HCT116 (cell line): ENCODE results near the gene TUBA3C. TPM values are rescaled to one million over a fixed set of nuclear protein-coding genes. Genes with fewer than 3 reads are reported as not detected.
"Not testable (repeated sequence)": the region's sequence is repeated elsewhere in the genome, so short reads cannot be mapped to it uniquely, and the experiment has no call there.

Experiments
- ATAC-seq: fragments of 200-7000 bp; cut with Tn5 transposase; 2 replicates; pipeline ENCODE4 v1.9.1; 2020; ENCODE audit warnings: mild to moderate bottlenecking, moderate library complexity
- Bru-seq: library from RNA; stranded (reverse); fragments of 400-500 nt; gene quantifications from one replicate; lab custom pipeline; 2021; lab: Mats Ljungman, UMichigan
- BruChase-seq, 2 experiments: library from RNA; stranded (reverse); fragments of 400-500 nt; gene quantifications; one replicate each; lab custom pipeline; 2021; lab: Mats Ljungman, UMichigan
- BruUV-seq: library from RNA; stranded (reverse); fragments of 400-500 nt; replicated peaks from 2 replicates; lab custom pipeline; 2021; lab: Mats Ljungman, UMichigan
- CTCF ChIA-PET: fragments of 300-600 bp; sonication (Branson Sonifier 250); formaldehyde crosslinking; loops from one replicate; lab custom pipeline; 2021; ENCODE audit warnings: antibody characterized with exemption; lab: Charles Lee
- POLR2A ChIA-PET: fragments of 300-600, 350-600 bp; sonication (Branson Sonifier 250); formaldehyde crosslinking; loops from one replicate; lab custom pipeline; 2021; ENCODE audit warnings: antibody characterized with exemption; lab: Charles Lee
- RAD21 ChIA-PET, 2 experiments: fragments of 300-600 bp; sonication (Branson Sonifier 250); formaldehyde crosslinking; loops; one replicate each; lab custom pipeline; 2023; ENCODE audit warnings: low total read pairs in 2 of 2; ENCODE audit not compliant: uncharacterized antibody in 2 of 2, unreplicated experiment in 2 of 2, low non-redundant PET in 1 of 2; lab: Charles Lee
- DNase-seq: peaks from one replicate; pipeline ENCODE4 v3.0.0-alpha.2; 2010; ENCODE audit warnings: low read depth, low spot score
- H2AFZ ChIP-seq: fragments of 200-600 bp; shearing (Covaris generic), sonication (generic); 2 replicates; pipeline ENCODE4 v1.6.1; 2017; ENCODE audit warnings: low read depth, mixed run types, mixed read lengths, antibody characterized with exemption, low read length; ENCODE audit not compliant: poor library complexity, severe bottlenecking
- H3K27ac ChIP-seq: 2 replicates; pipeline ENCODE4 v1.5.1; 2012; ENCODE audit warnings: low read depth, low read length
- H3K27me3 ChIP-seq: fragments of 200-600 bp; sonication (generic); 2 replicates; pipeline ENCODE4 v1.6.1; 2016; ENCODE audit warnings: mixed run types, low read length, mixed read lengths; ENCODE audit not compliant: insufficient read depth
- H3K36me3 ChIP-seq, 2 experiments: fragments of 200-500 bp in 1 of 2; fragments of 200-600 bp in 1 of 2; sonication (Bioruptor generic) in 1 of 2; sonication (generic) in 1 of 2; 2 replicates each; pipeline versions ENCODE4 v1.5.1 to v1.6.1; 2014 to 2016; ENCODE audit warnings: low read length in 2 of 2, inconsistent platforms in 1 of 2, mixed read lengths in 1 of 2, mixed run types in 1 of 2; ENCODE audit not compliant: insufficient read depth in 2 of 2, control insufficient read depth in 1 of 2
- H3K4me1 ChIP-seq, 2 experiments: fragments of 200-600 bp in 1 of 2; sonication (generic) in 1 of 2; 2 replicates each; pipeline versions ENCODE4 v1.5.1 to v1.6.1; 2012 to 2017; ENCODE audit warnings: low read length in 2 of 2, inconsistent platforms in 1 of 2, mild to moderate bottlenecking in 1 of 2, mixed read lengths in 1 of 2, mixed run types in 1 of 2, moderate library complexity in 1 of 2; ENCODE audit not compliant: insufficient read depth in 2 of 2, control insufficient read depth in 1 of 2
- H3K4me2 ChIP-seq: fragments of 200-600 bp; sonication (generic); 2 replicates; pipeline ENCODE4 v1.6.1; 2017; ENCODE audit warnings: mixed run types, low read length, mixed read lengths
- H3K4me3 ChIP-seq, 2 experiments: fragments of 200-600 bp in 1 of 2; sonication (generic) in 1 of 2; replicated peaks in 1 of 2; 2 replicates each; pipeline ENCODE4 v1.5.1; 2011 to 2016; ENCODE audit warnings: low read length in 2 of 2, control low read depth in 1 of 2, low read depth in 1 of 2, mild to moderate bottlenecking in 1 of 2, mixed read lengths in 1 of 2, mixed run types in 1 of 2
- H3K79me2 ChIP-seq: fragments of 200-600 bp; sonication (generic); 2 replicates; pipeline ENCODE4 v1.6.1; 2017; ENCODE audit warnings: mild to moderate bottlenecking, mixed run types, low read length, moderate library complexity, mixed read lengths; ENCODE audit not compliant: insufficient read depth
- H3K9ac ChIP-seq: fragments of 200-600 bp; sonication (generic); 2 replicates; pipeline ENCODE4 v1.6.1; 2016; ENCODE audit warnings: low read length, mixed read lengths
- H3K9me2 ChIP-seq: fragments of 200-600 bp; sonication (generic), shearing (Covaris generic); 2 replicates; pipeline ENCODE4 v1.6.1; 2017; ENCODE audit warnings: mixed run types, mild to moderate bottlenecking, moderate library complexity; ENCODE audit not compliant: insufficient read depth
- H3K9me3 ChIP-seq, 2 experiments: fragments of 200-500 bp in 1 of 2; fragments of 200-600 bp in 1 of 2; sonication (Bioruptor generic) in 1 of 2; sonication (generic) in 1 of 2; 2 replicates each; pipeline ENCODE4 v1.6.1; 2014 to 2017; ENCODE audit warnings: low read length in 2 of 2, mixed read lengths in 2 of 2, inconsistent platforms in 1 of 2, low read depth in 1 of 2, mild to moderate bottlenecking in 1 of 2, mixed run types in 1 of 2, moderate library complexity in 1 of 2; ENCODE audit not compliant: control insufficient read depth in 1 of 2, insufficient read depth in 1 of 2
- H4K20me1 ChIP-seq: fragments of 200-600 bp; sonication (generic), shearing (Covaris generic); 2 replicates; pipeline ENCODE4 v1.6.1; 2017; ENCODE audit warnings: mixed run types, mild to moderate bottlenecking, moderate library complexity; ENCODE audit not compliant: insufficient read depth
- SP1 ChIP-seq: IDR thresholded peaks from 2 replicates; pipeline ENCODE4 v1.6.1; 2012; ENCODE audit warnings: low read depth
- intact Hi-C: fragments of 100-400 bp; cut with micrococcal nuclease; formaldehyde crosslinking; loops from 2 replicates; pipeline ENCODE4 v1.10.0; 2022
- long read RNA-seq: library from polyadenylated mRNA; unstranded; transcript quantifications from one replicate; pipeline ENCODE4 v2.0.0, GENCODE V29; 2021; ENCODE audit not compliant: unreplicated experiment
- polyA plus RNA-seq: library from polyadenylated mRNA; unstranded; fragments of >200 nt; gene quantifications from 2 replicates; pipeline ENCODE4 v1.2.1, GENCODE V29; 2012; ENCODE audit warnings: missing spikeins
- total RNA-seq: library from RNA; stranded (reverse); gene quantifications from one replicate; pipeline ENCODE4 v1.2.1, GENCODE V29; 2021; ENCODE audit not compliant: unreplicated experiment

TUBA3C gene
- total RNA-seq: not detected
- not detected in 2 replicates for polyA plus RNA-seq
- not detected for Bru-seq, nascent RNA
- BruChase-seq, experiment 1, labeled RNA remaining after a 6-hour chase: not detected
- not detected for BruChase-seq, experiment 2, labeled RNA remaining after a 2-hour chase
- long read RNA-seq: 0 reads

DNA sequence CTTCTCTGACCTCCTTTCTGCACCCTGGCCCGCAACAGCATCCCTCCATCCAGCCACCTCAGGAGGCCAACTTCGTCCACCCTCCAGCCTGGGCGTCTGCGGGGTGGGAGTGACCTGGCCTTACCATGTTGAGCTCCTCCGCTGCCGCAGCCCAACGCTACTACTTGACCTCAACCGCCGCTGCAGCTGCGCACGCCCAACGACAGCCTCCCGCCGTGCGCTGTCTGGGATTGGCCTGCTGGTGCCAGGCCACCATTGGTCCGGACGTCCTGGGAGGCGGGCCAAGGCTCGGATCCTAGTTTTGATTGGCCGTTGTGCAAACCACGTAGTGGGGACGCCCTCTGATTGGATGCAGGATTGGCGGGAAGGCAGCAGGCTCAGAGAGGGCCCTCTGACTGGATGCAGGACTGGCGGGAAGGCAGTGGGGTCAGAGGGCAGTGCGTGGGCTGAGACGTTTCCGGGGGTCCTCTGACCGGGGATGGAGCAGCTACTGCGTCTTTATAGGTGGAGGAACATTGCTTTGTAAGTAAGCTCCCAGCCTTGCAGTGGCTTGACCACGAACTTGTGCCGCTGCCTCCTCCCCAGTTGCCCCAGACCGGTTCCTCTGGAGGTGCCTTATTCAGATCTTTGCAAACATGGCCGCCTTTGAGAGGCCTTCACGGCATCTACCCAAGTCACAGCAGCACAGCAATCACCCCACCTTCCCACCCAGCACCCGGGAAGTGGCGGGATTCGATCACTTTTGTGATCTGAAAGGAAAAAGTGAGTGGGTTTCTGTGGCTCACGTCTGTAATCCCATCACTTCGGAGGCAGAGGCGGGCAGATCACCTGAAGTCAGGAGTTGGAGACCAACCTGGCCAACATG is at the start of gene TUBA3C:
TUBA3C (minus strand) TSS at position 204 of the 865 bp plus-strand sequence; CDS start at position 127, 77 bp downstream.
- no peaks in the 10 kb centered on the region for H3K9me2 ChIP-seq
- no peak for TF ChIP-seq SP1
- H3K79me2 ChIP-seq: no peaks in the 10 kb centered on the region
- ChIA-PET CTCF (no interaction called here), RAD21 (no interaction called here), POLR2A (no interaction called here)
- intact Hi-C loops: no loop called here
- H3K4me3 ChIP-seq: no peak within 1 kb of the TSS
- no peaks in the 10 kb centered on the region for H3K36me3 ChIP-seq
- ATAC-seq: no peak
- no TSS peak for BruUV-seq
- H3K4me2 ChIP-seq: no peak within 1 kb of the TSS
- H3K9me3 ChIP-seq: no peaks in the 10 kb centered on the region; a peak in 2 of 4 replicates
- no peaks in the 10 kb centered on the region for H4K20me1 ChIP-seq
- H3K27ac ChIP-seq: no peak within 1 kb of the TSS
- no peaks in the 10 kb centered on the region for H3K27me3 ChIP-seq
- no peak for DNase-seq
- no peak within 1 kb of the TSS for H2AFZ ChIP-seq
- H3K4me1 ChIP-seq: no peaks in the 10 kb centered on the region
- no peak within 1 kb of the TSS for H3K9ac ChIP-seq

DNA sequence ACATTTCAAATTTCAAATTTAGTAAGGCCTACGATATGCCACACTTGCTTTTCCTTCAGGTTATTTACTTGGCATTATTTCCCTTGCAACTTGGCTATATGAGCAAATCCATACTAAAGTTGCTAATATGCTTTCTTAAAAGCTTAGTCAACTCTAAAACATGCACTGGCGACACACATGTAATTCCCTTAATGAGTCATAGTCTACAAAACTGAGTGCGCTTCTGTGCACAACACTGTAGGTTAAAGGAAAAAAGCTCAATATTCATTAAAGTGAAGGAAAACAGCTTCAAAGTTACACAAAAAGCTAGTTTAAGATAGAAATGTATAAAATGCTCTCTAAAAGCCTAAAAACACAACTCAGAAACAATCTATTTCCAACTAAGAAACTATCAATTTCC is 25.8 kb upstream of the TUBA3C start:
- H3K27me3 ChIP-seq, H3K9me3 ChIP-seq, H3K4me1 ChIP-seq, H3K4me2 ChIP-seq, H3K9ac ChIP-seq, ATAC-seq, H3K27ac ChIP-seq, BruUV-seq, H2AFZ ChIP-seq, RAD21 ChIA-PET, POLR2A ChIA-PET, H3K4me3 ChIP-seq, intact Hi-C loops, DNase-seq, H4K20me1 ChIP-seq, H3K9me2 ChIP-seq, CTCF ChIA-PET, H3K79me2 ChIP-seq, H3K36me3 ChIP-seq: not testable (repeated sequence)

DNA sequence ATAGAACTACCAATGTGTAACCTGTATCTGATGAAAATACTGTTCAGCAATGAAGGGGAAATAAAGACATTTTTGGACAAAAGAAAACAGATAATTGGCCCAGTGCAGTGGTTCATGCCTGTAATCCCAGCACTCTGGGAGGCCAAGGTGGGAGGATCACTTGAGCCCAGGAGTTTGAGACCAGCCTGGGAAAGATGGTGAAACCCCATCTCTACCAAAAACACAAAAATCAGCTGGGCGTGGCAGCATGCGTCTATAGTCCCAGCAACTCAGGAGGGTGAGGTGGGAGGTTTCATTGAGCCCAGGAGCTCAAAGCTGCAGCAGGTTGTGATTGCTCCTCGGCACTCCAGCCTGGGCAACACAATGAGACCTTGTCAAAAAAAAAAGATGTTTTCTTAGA is 11.0 kb upstream of the TUBA3C start:
- H3K9ac ChIP-seq, BruUV-seq, H3K27ac ChIP-seq, H3K27me3 ChIP-seq, H3K79me2 ChIP-seq, DNase-seq, H3K36me3 ChIP-seq, H3K4me3 ChIP-seq, H3K9me3 ChIP-seq, RAD21 ChIA-PET, H3K4me1 ChIP-seq, H2AFZ ChIP-seq, H3K4me2 ChIP-seq, POLR2A ChIA-PET, ATAC-seq, H3K9me2 ChIP-seq, intact Hi-C loops, CTCF ChIA-PET, H4K20me1 ChIP-seq: not testable (repeated sequence)

DNA sequence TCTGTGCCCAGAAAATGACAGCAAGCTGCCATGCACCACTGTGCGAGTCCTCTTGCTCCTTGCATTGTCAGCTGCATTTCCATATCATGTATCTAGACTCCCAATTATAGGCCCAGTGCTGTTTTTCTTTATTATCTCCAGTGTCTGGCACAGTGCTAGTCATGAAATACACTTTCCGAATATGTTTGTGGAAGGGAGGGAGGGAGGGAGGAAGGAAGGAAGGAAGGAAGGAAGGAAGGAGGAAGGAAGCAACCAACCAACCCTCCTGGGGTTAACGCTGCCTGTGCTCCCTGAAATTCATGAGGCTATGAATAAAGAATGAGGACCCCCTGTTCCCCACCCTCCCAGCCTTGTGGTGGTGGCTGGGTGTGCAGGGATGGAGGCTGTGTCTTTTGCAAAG is 8.3 kb upstream of the TUBA3C start:
- intact Hi-C loops, H3K9me3 ChIP-seq, H3K4me1 ChIP-seq, H3K4me3 ChIP-seq, BruUV-seq, H3K27me3 ChIP-seq, H3K27ac ChIP-seq, H4K20me1 ChIP-seq, H3K9ac ChIP-seq, H3K9me2 ChIP-seq, RAD21 ChIA-PET, H3K79me2 ChIP-seq, H3K36me3 ChIP-seq, CTCF ChIA-PET, H3K4me2 ChIP-seq, POLR2A ChIA-PET, ATAC-seq, H2AFZ ChIP-seq, DNase-seq: not testable (repeated sequence)
